Thyroid gland (tissue), 4 donors: ENCODE data around the gene POLG.

ENCODE experiments used
- CTCF ChIP-seq, 6 experiments: fragments of 200-600 bp in 3 of 6; fragments of 450-650 bp in 3 of 6; sonication (generic) in 3 of 6; IDR thresholded peaks; one replicate each; pipeline ENCODE4 v1.5.1; 2016 to 2019; ENCODE audit warnings: antibody characterized with exemption in 6 of 6, mild to moderate bottlenecking in 2 of 6, inconsistent platforms in 1 of 6, moderate library complexity in 1 of 6
- POLR2A ChIP-seq, 2 donors: fragments of 450-650 bp; IDR thresholded peaks; one replicate each; pipeline ENCODE4 v1.6.1; 2017; ENCODE audit warnings: antibody characterized with exemption in 2 of 2, mild to moderate bottlenecking in 2 of 2, moderate library complexity in 1 of 2

- TF ChIP-seq CTCF (IDR thresholded peaks at IDR 0.05) = peak in 5 of 6 experiments; percentile 15 to 55 (median 42)
- no peak for TF ChIP-seq POLR2A (IDR thresholded peaks at IDR 0.05)
Observed at GRCh38 chr15:89299896-89300295, 34.7 kb downstream of the POLG start.
